Spleen (tissue), 11 donors: ENCODE results near the gene CX3CL1. TPM values are rescaled to one million over a fixed set of nuclear protein-coding genes. Genes with fewer than 3 reads are reported as not detected.

Experiments
- DNase-seq: peaks from one replicate; pipeline ENCODE4 v3.0.0-alpha.2; 2020
- H3K27ac ChIP-seq, 8 donors: fragments of 200-600 bp; sonication (generic) in 7 of 8; 1 replicate in 4 of 8; 2 replicates in 4 of 8; pipeline versions ENCODE4 v1.5.0 to v1.8.0; 2016 to 2021; ENCODE audit warnings: inconsistent platforms in 4 of 8, mild to moderate bottlenecking in 4 of 8, moderate library complexity in 1 of 8
- H3K27me3 ChIP-seq, 7 donors: fragments of 200-600 bp; sonication (generic) in 6 of 7; replicated peaks in 1 of 7; 1 replicate in 4 of 7; 2 replicates in 3 of 7; pipeline versions ENCODE4 v1.5.0 to v1.8.0; 2016 to 2021; ENCODE audit warnings: inconsistent platforms in 3 of 7, mild to moderate bottlenecking in 1 of 7
- H3K36me3 ChIP-seq, 6 donors: fragments of 200-600 bp; sonication (generic) in 5 of 6; 1 replicate in 4 of 6; 2 replicates in 2 of 6; pipeline versions ENCODE4 v1.5.0 to v1.8.0; 2016 to 2021; ENCODE audit warnings: inconsistent platforms in 2 of 6
- H3K4me1 ChIP-seq, 6 donors: fragments of 200-600 bp; sonication (generic) in 5 of 6; 1 replicate in 3 of 6; 2 replicates in 3 of 6; pipeline versions ENCODE4 v1.5.0 to v1.8.0; 2016 to 2021; ENCODE audit warnings: inconsistent platforms in 3 of 6
- H3K4me3 ChIP-seq, 8 donors: fragments of 200-600 bp; sonication (generic) in 7 of 8; 1 replicate in 4 of 8; 2 replicates in 4 of 8; pipeline versions ENCODE4 v1.5.0 to v1.8.0; 2016 to 2021; ENCODE audit warnings: inconsistent platforms in 4 of 8, mild to moderate bottlenecking in 4 of 8, moderate library complexity in 2 of 8
- H3K9me3 ChIP-seq, 8 donors: fragments of 200-600 bp; sonication (generic) in 7 of 8; 1 replicate in 4 of 8; 2 replicates in 4 of 8; pipeline versions ENCODE4 v1.5.0 to v1.8.0; 2016 to 2021; ENCODE audit warnings: inconsistent platforms in 4 of 8
- CTCF ChIP-seq, 11 experiments: fragments of 200-600 bp in 7 of 11; fragments of 450-650 bp in 4 of 11; sonication (generic) in 4 of 11; IDR thresholded peaks in 8 of 11; conservative IDR thresholded peaks in 3 of 11; 1 replicate in 7 of 11; 2 replicates in 4 of 11; pipeline versions ENCODE4 v1.4.0 to v1.8.0; 2016 to 2021; ENCODE audit warnings: antibody characterized with exemption in 11 of 11, inconsistent platforms in 4 of 11, mild to moderate bottlenecking in 1 of 11
- POLR2A ChIP-seq, 3 donors: fragments of 450-650 bp; IDR thresholded peaks; one replicate each; pipeline ENCODE4 v1.5.1; 2017; ENCODE audit warnings: antibody characterized with exemption in 3 of 3, mild to moderate bottlenecking in 1 of 3
- POLR2AphosphoS5 ChIP-seq, 3 donors: sonication (generic); formaldehyde crosslinking; IDR thresholded peaks; one replicate each; pipeline ENCODE4 v1.5.1; 2017; ENCODE audit warnings: antibody characterized with exemption in 3 of 3
- WGBS, 5 donors: extraction: QIAGEN DNeasy Blood & Tissue Kit in 3 of 5; methylation state at CpG; one replicate each; pipeline versions ENCODE4 v1.1.5 to v1.1.7; 2013 to 2018; 5-methylcytosine and 5-hydroxymethylcytosine counted together
- intact Hi-C: fragments of 100-400 bp; cut with DNase I; formaldehyde crosslinking; loops from one replicate; pipeline ENCODE4 v1.15.0; 2023; ENCODE audit warnings: low total_unique reads
- polyA plus RNA-seq, 3 donors: library from polyadenylated mRNA; stranded (reverse); fragments of 200-250 nt; gene quantifications; one replicate each; pipeline ENCODE4 v1.2.1, GENCODE V29; 2013
- total RNA-seq, 7 donors: library from RNA; depleted of rRNA in 3 of 7; stranded (reverse); fragments of >200 nt in 3 of 7; fragmentation: NEBNext Ultra II Directional in 4 of 7; extraction: Animal tissue kit (Norgen Biotek cat#: 25700) in 4 of 7; gene quantifications; one replicate each; pipeline versions ENCODE4 v1.1.0 to v1.2.1, GENCODE V29; 2016 to 2021
- donor health status: healthy with polysubstance abuse.
- donor health status: DM: no; HTN: no; CAD: no; lungs with moderate emphysema.
- donor health status: DM: no; HTN: no; CAD: no.
- donor health status: Bipolar disorder and iron deficiency.
- donor health status: healthy.
- donor health status: DM: no; HTN: no; CAD: no.
- donor health status: DM: yes; HTN: yes; CAD: no.

The CX3CL1 gene
- total and polyA plus RNA-seq, 10 donors, result 0.39 to 7.3 (median 1.6) TPM

- DNase-seq, result no peak
- TF ChIP-seq POLR2A (IDR thresholded peaks at IDR 0.05) (no peak), CTCF (IDR thresholded peaks at IDR 0.05 in 8 of 11, conservative IDR thresholded peaks at IDR 0.05 in 3 of 11) (no peak), POLR2AphosphoS5 (IDR thresholded peaks at IDR 0.05) (no peak)
- Histone ChIP-seq H3K4me3 (no peak overlapping the region), H3K4me1 (no peaks in the 10 kb centered on the region), H3K9me3 (no peaks in the 10 kb centered on the region), H3K27ac (no peak overlapping the region), H3K27me3 (peaks cover 0 to 32% (median 0%) of the 10 kb centered on the region in 7 donors), H3K36me3 (no peaks in the 10 kb centered on the region)
- intact Hi-C loops, result no loop called here
- WGBS, 5 donors, result 85 to 98% (median 97%) methylated on average over 3 of the region's 3 CpGs
Measured at GRCh38 chr16:57364143-57364542, 8.1 kb upstream of the CX3CL1 start.

DNA sequence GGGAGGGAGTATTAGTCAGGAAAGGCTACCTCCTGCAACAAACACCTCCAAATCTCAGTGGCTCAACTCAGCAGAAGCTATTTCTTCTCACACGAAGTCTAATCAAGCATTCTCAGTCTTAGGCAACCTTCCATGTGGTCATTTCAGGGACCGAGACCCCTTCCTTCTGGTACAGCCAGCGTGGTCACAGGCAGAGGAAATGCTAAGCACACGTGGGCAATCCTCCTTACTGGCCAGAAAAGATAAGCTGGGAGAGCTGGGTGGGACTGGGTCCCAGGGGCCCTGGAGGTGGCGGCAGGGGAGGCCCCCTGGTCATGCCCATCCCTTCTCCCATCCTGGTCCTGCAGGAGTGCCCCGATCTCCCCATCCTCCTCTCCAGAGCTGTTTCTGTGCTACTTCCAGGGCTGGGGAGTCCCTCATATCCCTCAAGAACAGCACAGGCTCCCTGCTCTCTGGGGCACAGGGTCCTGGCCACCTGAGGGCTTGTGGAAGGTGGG, 5.7 kb upstream of the CX3CL1 start:
- Histone ChIP-seq H3K4me3 (no peak overlapping the region), H3K4me1 (no peaks in the 10 kb centered on the region), H3K36me3 (no peaks in the 10 kb centered on the region), H3K27me3 (peaks cover 0 to 37% (median 0%) of the 10 kb centered on the region in 7 donors), H3K27ac (no peak overlapping the region), H3K9me3 (no peaks in the 10 kb centered on the region)
- TF ChIP-seq POLR2A (IDR thresholded peaks at IDR 0.05) (no peak), POLR2AphosphoS5 (IDR thresholded peaks at IDR 0.05) (no peak), CTCF (IDR thresholded peaks at IDR 0.05 in 8 of 11, conservative IDR thresholded peaks at IDR 0.05 in 3 of 11) (no peak)
- peak; percentile 22 for DNase-seq
- WGBS, 5 donors, result 26 to 37% (median 28%) methylated on average over 6 of the region's 6 CpGs
- intact Hi-C loops, result no loop called here

DNA sequence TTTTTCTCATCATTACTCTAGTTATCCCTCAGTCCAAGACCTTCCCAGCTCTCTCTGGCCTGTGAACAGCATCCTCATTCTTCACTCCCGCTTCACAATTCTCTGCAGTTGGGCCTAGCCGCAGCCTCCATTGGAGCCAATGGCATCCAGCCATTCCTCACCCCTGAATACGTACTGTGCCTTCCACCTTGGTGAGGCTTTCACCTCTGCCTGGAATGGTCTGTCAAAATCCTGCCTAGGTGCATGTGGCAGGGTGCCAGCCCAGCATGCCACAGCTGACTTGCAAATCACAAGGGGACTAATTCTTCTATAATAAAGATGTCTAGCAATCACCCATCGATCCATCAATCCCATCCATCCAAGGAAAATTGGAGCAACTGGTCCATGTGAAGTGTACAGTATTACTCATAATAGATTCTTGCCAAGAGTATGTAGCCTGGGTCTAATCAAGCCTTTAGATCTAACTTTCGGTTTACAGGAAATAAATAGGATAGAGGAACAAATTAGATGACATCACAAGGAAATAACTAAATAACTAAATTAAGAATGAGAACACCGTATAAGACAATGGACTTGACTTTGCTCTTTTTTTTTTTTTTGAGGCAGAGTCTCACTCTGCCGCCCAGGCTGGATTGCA, 5.1 kb upstream of the CX3CL1 start:
- Histone ChIP-seq H3K4me3 (no peak overlapping the region), H3K36me3 (no peaks in the 10 kb centered on the region), H3K9me3 (no peaks in the 10 kb centered on the region), H3K27ac (no peak overlapping the region), H3K4me1 (no peaks in the 10 kb centered on the region), H3K27me3 (peaks cover 0 to 43% (median 0%) of the 10 kb centered on the region in 7 donors)
- no peak for TF ChIP-seq POLR2AphosphoS5 (IDR thresholded peaks at IDR 0.05)
- TF ChIP-seq CTCF (IDR thresholded peaks at IDR 0.05 in 8 of 11, conservative IDR thresholded peaks at IDR 0.05 in 3 of 11), result no peak
- TF ChIP-seq POLR2A (IDR thresholded peaks at IDR 0.05), result no peak
- intact Hi-C loops, result no loop called here
- DNase-seq, result peak; percentile 37
- WGBS, 5 donors, result 74 to 81% (median 78%) methylated on average over 7 of the region's 7 CpGs

DNA sequence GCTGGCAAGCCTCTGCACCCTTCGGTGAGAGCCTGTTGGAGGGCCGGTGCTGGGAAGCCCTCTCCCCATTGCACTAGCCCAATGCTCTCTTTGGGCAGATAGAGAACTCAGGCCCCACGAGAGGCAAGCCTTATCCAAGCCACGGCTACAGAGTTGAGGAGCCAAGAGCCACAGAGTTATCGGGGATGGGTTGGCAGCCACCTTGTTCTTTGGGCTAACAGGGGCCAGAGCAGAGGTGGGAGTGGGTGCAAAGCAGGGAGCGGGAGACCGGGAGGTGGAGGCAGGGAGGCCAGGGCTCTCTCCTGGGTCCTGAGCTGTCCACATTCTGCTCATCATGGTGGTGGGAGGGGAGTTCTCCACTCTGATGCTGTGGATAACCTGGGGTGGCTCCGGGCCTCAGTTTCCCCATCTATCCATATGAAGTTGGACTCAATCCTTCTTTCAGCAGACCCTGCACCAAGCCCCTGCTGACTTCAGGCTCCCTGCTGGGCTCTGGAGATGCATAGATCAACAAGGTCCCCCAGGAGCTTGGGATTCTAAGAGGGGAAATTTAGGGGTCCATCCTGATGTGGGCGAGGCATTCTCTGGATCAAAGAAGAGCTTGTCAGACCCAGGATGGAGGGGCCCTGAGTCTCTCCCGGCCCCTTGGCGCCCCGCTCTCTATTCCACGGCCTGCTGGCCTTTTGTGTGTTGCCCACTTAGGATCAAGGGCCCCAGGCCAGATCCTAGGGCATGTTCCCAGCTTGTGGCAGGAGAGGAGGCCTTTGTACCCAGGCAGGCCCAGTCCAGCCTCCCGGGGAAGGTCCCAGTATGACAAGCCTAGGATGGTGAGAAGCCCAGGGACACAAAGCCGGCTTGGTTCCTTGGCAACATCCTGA, 557 bp upstream of the CX3CL1 start:
- Histone ChIP-seq H3K4me1 (peaks cover 0 to 5% (median 0%) of the 10 kb centered on the region in 6 donors), H3K4me3 (peak overlapping the region in 1 of 8 donors; percentile 33), H3K36me3 (no peaks in the 10 kb centered on the region), H3K27ac (no peak overlapping the region), H3K27me3 (peaks cover 0 to 36% (median 0%) of the 10 kb centered on the region in 7 donors), H3K9me3 (no peaks in the 10 kb centered on the region)
- no peak for DNase-seq
- intact Hi-C loops, result no loop called here
- WGBS, 5 donors, result 79 to 93% (median 86%) methylated on average over 15 of the region's 15 CpGs
- TF ChIP-seq CTCF (IDR thresholded peaks at IDR 0.05 in 8 of 11, conservative IDR thresholded peaks at IDR 0.05 in 3 of 11), result no peak
- no peak for TF ChIP-seq POLR2A (IDR thresholded peaks at IDR 0.05)
- no peak for TF ChIP-seq POLR2AphosphoS5 (IDR thresholded peaks at IDR 0.05)
